GM12872 (cell line): ENCODE data around the gene VMP1.

ENCODE experiments used
- CTCF ChIP-seq: IDR thresholded peaks from 3 replicates; pipeline ENCODE4 v1.5.1; 2011; ENCODE audit warnings: low read depth, mild to moderate bottlenecking, low read length, moderate library complexity; ENCODE audit not compliant: insufficient read depth

The VMP1 gene

DNA sequence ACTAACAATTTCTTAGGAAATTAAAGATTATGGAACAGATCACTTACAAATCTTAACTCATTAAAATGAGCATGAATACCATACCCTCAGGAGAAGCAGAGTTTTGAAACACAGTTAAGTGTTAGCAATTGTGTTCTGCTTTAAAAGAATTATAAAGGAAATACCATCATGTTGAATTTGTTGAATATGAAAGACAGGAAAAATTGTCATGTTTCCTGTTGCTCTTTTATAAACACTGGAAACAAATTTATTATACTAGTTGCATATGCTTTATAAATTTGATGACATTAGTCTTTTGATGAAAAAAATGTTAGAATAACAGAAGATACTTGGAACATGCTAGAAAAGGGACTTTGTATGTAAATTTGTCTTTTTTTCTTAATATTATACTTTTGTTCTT lies 59.7 kb downstream of the VMP1 start:
- TF ChIP-seq CTCF = no peak

- TF ChIP-seq CTCF = no peak
These were observed 62.4 kb downstream of the VMP1 start for GRCh38 chr17:59769887-59770286.

DNA sequence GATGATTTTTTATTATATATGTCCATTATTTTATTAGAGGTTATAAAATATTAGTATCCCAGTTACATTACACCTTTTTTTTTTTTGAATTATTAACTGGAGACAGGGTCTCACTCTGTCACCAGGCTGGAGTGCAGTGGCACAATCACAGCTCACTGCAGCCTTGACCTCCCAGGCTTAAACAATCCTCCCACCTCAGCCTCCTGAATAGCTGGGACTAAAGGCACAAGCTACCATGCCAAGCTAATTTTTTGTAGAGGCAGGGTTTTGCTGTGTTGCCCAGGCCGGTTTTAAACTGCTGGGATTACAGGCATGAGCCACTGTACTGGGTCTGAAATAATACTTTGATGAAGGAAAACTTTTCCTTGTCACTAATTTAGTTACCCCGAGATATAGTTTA lies 63.6 kb downstream of the VMP1 start:
- TF ChIP-seq CTCF = no peak

- TF ChIP-seq CTCF = no peak
These were observed 68.4 kb downstream of the VMP1 start for GRCh38 chr17:59775786-59776350.

GRCh38 chr17:59776577-59776976 lies 69.1 kb downstream of the VMP1 start:
- TF ChIP-seq CTCF = no peak

DNA sequence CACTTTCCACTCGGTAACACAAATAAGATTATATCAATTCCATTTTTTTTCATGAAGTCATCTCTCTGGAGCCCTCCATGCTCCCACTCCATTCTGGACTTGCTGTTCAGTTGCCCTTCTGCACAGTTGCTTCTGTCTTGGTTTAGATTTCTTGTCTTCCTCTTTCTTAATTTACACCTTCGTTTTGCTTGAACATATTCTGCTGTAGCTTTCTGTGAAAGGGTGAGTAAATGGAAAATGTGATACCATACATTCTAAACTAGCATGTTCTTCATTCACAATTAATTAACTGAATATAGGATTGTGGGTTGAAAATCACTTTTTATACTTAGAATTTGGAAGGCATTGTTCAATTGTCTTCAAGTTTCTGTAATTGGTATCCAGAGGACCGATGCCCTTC lies 69.6 kb downstream of the VMP1 start:
- TF ChIP-seq CTCF = no peak

GRCh38 chr17:59778996-59779395 lies 71.5 kb downstream of the VMP1 start:
- no peak for TF ChIP-seq CTCF
